PC-9 (cell line): Measurements from ENCODE around the gene INHBB. TPM values are rescaled to one million over a fixed set of nuclear protein-coding genes. Genes with fewer than 3 reads are reported as not detected.

ENCODE experiments used
- BruUV-seq: library from RNA; stranded (reverse); fragments of 400-500 nt; replicated peaks from 2 replicates; lab custom pipeline; 2021; lab: Mats Ljungman, UMichigan
- CTCF ChIA-PET: fragments of 300-600 bp; sonication (Branson Sonifier 250); formaldehyde crosslinking; loops from one replicate; lab custom pipeline; 2022; ENCODE audit warnings: antibody characterized with exemption; lab: Charles Lee
- POLR2A ChIA-PET: fragments of 300-600 bp; sonication (Branson Sonifier 250); formaldehyde crosslinking; loops from one replicate; lab custom pipeline; 2022; ENCODE audit warnings: antibody characterized with exemption; ENCODE audit not compliant: unreplicated experiment; lab: Charles Lee
- DNase-seq, 2 experiments: peaks; one replicate each; pipeline versions ENCODE4 v3.0.0 to v3.0.0-alpha.2; 2015 to 2022; ENCODE audit warnings: mixed read lengths in 1 of 2
- H2AFZ ChIP-seq: fragments of 200-600 bp; sonication (generic); 2 replicates; pipeline ENCODE4 v1.8.1; 2017; ENCODE audit warnings: antibody characterized with exemption
- H3F3A ChIP-seq: fragments of 200-600 bp; sonication (generic); 2 replicates; pipeline ENCODE4 v1.8.1; 2017; ENCODE audit warnings: antibody characterized with exemption, mild to moderate bottlenecking, low read depth; ENCODE audit not compliant: insufficient read depth
- H3K27ac ChIP-seq: fragments of 200-600 bp; sonication (generic); 2 replicates; pipeline ENCODE4 v1.6.1; 2016; ENCODE audit warnings: mixed run types
- H3K27me3 ChIP-seq: fragments of 200-600 bp; sonication (generic); 2 replicates; pipeline ENCODE4 v1.6.1; 2016; ENCODE audit warnings: low read depth, mixed run types; ENCODE audit not compliant: insufficient read depth
- H3K36me3 ChIP-seq: fragments of 200-600 bp; sonication (generic); 2 replicates; pipeline ENCODE4 v1.6.1; 2016; ENCODE audit warnings: low read depth, mixed run types
- H3K4me1 ChIP-seq: fragments of 200-600 bp; sonication (generic); replicated peaks from 2 replicates; pipeline ENCODE4 v1.6.1; 2016; ENCODE audit warnings: mixed run types; ENCODE audit not compliant: insufficient read depth
- H3K4me2 ChIP-seq: fragments of 200-600 bp; sonication (generic); 2 replicates; pipeline ENCODE4 v1.6.1; 2017; ENCODE audit warnings: mixed run types
- H3K4me3 ChIP-seq: fragments of 200-600 bp; sonication (generic); 2 replicates; pipeline ENCODE4 v1.6.1; 2016; ENCODE audit warnings: mixed run types
- H3K79me2 ChIP-seq: fragments of 200-600 bp; sonication (generic); 2 replicates; pipeline ENCODE4 v1.6.1; 2017; ENCODE audit warnings: low read depth, mixed run types
- H3K9me2 ChIP-seq: fragments of 200-600 bp; sonication (generic); 2 replicates; pipeline ENCODE4 v1.8.1; 2017; ENCODE audit warnings: mild to moderate bottlenecking; ENCODE audit not compliant: insufficient read depth
- H3K9me3 ChIP-seq: fragments of 200-600 bp; sonication (generic); 2 replicates; pipeline ENCODE4 v1.8.1; 2016; ENCODE audit warnings: low read depth; ENCODE audit not compliant: insufficient read depth
- H4K20me1 ChIP-seq: fragments of 200-600 bp; sonication (generic); 2 replicates; pipeline ENCODE4 v1.8.1; 2017; ENCODE audit not compliant: insufficient read depth
- CTCF ChIP-seq: fragments of 200-600 bp; sonication (generic); conservative IDR thresholded peaks from 2 replicates; pipeline ENCODE4 v1.6.1; 2017; ENCODE audit warnings: mixed run types, antibody characterized with exemption, mild to moderate bottlenecking, moderate library complexity
- EZH2 ChIP-seq: fragments of 200-600 bp; sonication (generic); IDR thresholded peaks from 2 replicates; pipeline ENCODE4 v1.8.0; 2017; ENCODE audit warnings: antibody characterized with exemption, low read depth
- intact Hi-C: fragments of 100-400 bp; cut with micrococcal nuclease; formaldehyde crosslinking; loops from one replicate; pipeline ENCODE4 v1.10.0; 2022; ENCODE audit not compliant: unreplicated experiment
- total RNA-seq: library from RNA; stranded (reverse); gene quantifications from 2 replicates; pipeline ENCODE4 v1.2.3, GENCODE V29; 2021

INHBB gene
- total RNA-seq, 1 experiment from 2014 or later = 57.5 TPM

- no peaks in the 10 kb centered on the region for H3K27me3 ChIP-seq
- H3K9me2 ChIP-seq = no peaks in the 10 kb centered on the region
- no peaks in the 10 kb centered on the region for H3K79me2 ChIP-seq
- no peak for DNase-seq
- no peak overlapping the region for H3K4me3 ChIP-seq
- no TSS peak for BruUV-seq
- no peaks in the 10 kb centered on the region for H3K9me3 ChIP-seq
- no peak overlapping the region for H2AFZ ChIP-seq
- H3K4me1 ChIP-seq = no peaks in the 10 kb centered on the region
- ChIA-PET CTCF (no interaction called here), POLR2A (no interaction called here)
- TF ChIP-seq CTCF = no peak
- no peak for TF ChIP-seq EZH2
- H3K27ac ChIP-seq = no peak overlapping the region
- H4K20me1 ChIP-seq = no peaks in the 10 kb centered on the region
- intact Hi-C loops = no loop called here
- H3K36me3 ChIP-seq = no peaks in the 10 kb centered on the region; the same call in 1 of the 2 replicates
- H3K4me2 ChIP-seq = no peak overlapping the region
- H3F3A ChIP-seq = no peaks in the 10 kb centered on the region
These were observed 43.6 kb upstream of the INHBB start for GRCh38 chr2:120302301-120302700.

- POLR2A ChIA-PET = no interaction called here
- TF ChIP-seq CTCF (no peak), EZH2 (no peak)
These were observed 42.8 kb upstream of the INHBB start for GRCh38 chr2:120303177-120303576.

GRCh38 chr2:120305296-120305695, 40.6 kb upstream of the INHBB start:
- H3K27ac ChIP-seq = no peak overlapping the region
- H3K4me2 ChIP-seq = no peak overlapping the region
- H3K79me2 ChIP-seq = no peaks in the 10 kb centered on the region
- H3K9me3 ChIP-seq = no peaks in the 10 kb centered on the region
- H4K20me1 ChIP-seq = no peaks in the 10 kb centered on the region
- H3K27me3 ChIP-seq = no peaks in the 10 kb centered on the region
- CTCF ChIA-PET = no interaction called here
- TF ChIP-seq CTCF = no peak; the same call in 1 of the 2 replicates
- no peak for TF ChIP-seq EZH2
- no peaks in the 10 kb centered on the region for H3K4me1 ChIP-seq
- no peak for DNase-seq
- no peak overlapping the region for H2AFZ ChIP-seq
- H3F3A ChIP-seq = peaks cover 4% of the 10 kb centered on the region; the same call in 1 of the 2 replicates
- POLR2A ChIA-PET = no interaction called here
- BruUV-seq = no TSS peak
- H3K4me3 ChIP-seq = no peak overlapping the region
- no peaks in the 10 kb centered on the region for H3K9me2 ChIP-seq
- intact Hi-C loops = loop anchor here (2.0 kb wide), 1 partner anchor 14 kb away; no protein-coding TSS in a partner anchor
- no peaks in the 10 kb centered on the region; the same call in 1 of the 2 replicates for H3K36me3 ChIP-seq

More at GRCh38 chr2:120303177-120303576, 42.8 kb upstream of the INHBB start:
- CTCF ChIA-PET = no interaction called here
- no peaks in the 10 kb centered on the region for H4K20me1 ChIP-seq
- H3K27ac ChIP-seq = no peak overlapping the region
- DNase-seq = no peak
- no peaks in the 10 kb centered on the region for H3K27me3 ChIP-seq
- H3K9me2 ChIP-seq = no peaks in the 10 kb centered on the region
- H3K4me1 ChIP-seq = no peaks in the 10 kb centered on the region
- H3K4me2 ChIP-seq = no peak overlapping the region
- H2AFZ ChIP-seq = no peak overlapping the region
- H3K4me3 ChIP-seq = no peak overlapping the region
- no peaks in the 10 kb centered on the region for H3F3A ChIP-seq
- no peaks in the 10 kb centered on the region for H3K9me3 ChIP-seq
- no peaks in the 10 kb centered on the region; the same call in 1 of the 2 replicates for H3K36me3 ChIP-seq
- no peaks in the 10 kb centered on the region for H3K79me2 ChIP-seq
- no TSS peak for BruUV-seq
- intact Hi-C loops = no loop called here
